ENCODE results near the gene TIMM21. TPM values are rescaled to one million over a fixed set of nuclear protein-coding genes. Genes with fewer than 3 reads are reported as not detected.

TIMM21 gene
- total and polyA plus RNA-seq, 2 of the 13 experiments (the other 11 are each of a cell fraction or from before 2014, with no cell fraction given) = 29.6 to 62.3 TPM

DNA sequence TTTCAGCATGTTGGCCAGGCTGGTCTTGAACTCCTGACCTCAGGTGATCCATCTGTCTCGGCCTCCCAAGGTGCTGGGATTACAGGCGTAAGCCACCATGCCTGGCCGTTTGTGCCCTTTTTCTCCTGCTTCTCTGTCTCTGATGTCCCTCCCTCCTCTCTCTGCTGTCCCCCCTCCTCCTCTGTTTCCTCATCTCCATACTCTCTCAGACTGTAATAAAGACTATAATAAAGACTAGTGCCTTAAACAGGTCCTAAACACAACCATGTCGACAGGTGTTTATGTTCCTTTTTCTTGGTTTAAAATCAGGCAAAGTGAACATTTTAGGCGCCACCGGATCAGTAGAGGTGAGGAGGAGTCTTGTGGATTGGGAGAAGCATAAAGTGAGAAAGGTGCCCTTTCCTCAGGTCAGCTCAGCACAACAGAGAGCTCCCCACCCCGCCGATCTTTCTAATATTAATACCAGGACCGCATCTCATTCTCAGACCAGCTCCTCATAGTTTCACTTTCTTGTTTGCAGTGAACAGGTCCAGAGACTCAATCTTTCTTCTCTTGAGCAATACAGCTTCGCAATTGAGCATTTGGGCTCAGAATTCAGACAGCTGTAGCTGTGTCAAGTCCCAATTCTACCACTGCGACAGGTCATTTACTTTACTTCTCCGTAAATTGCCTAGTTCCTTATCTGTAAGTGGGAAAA, 23.7 kb downstream of the TIMM21 start:
- BruUV-seq (replicated peaks) = no TSS peak
- Histone ChIP-seq H3K9ac (ENCODE audit: insufficient read depth, low read depth, low read length) (no peak overlapping the region), H3K4me2 (ENCODE audit: low read depth, low read length) (peak overlapping the region; percentile 72), H4K20me1 (ENCODE audit: insufficient read depth, low read length) (no peaks in the 10 kb centered on the region), H3K4me1 (ENCODE audit: insufficient read depth, low read length) (peaks cover 25% of the 10 kb centered on the region), H2AFZ (ENCODE audit: low read length) (peak overlapping the region; percentile 61), H3K4me3 (replicated peaks in 1 of 3; ENCODE audit: insufficient read depth in 1 of 3, low read depth in 2 of 3, low read length in 3 of 3) (peak overlapping the region; percentile 20 to 37 (median 22); a peak in 5 of 6 replicates), H3K79me2 (ENCODE audit: insufficient read depth, low read length) (no peaks in the 10 kb centered on the region), H3K36me3 (replicated peaks in 1 of 2; ENCODE audit: control insufficient read depth in 1 of 2, insufficient read depth in 2 of 2, low read length in 2 of 2) (no peaks in the 10 kb centered on the region), H3K27me3 (ENCODE audit: control insufficient read depth in 1 of 2, insufficient read depth in 2 of 2, low read length in 2 of 2) (peaks cover 6 to 59% of the 10 kb centered on the region in 2 experiments; a peak in 4 of 5 replicates), H3K9me3 (ENCODE audit: low read length) (no peaks in the 10 kb centered on the region), H3K27ac (ENCODE audit: extremely low read length, insufficient read depth, low read length) (no peak overlapping the region)
- ATAC-seq = peak; percentile 84
- in situ Hi-C loops (cut with HindIII; ENCODE audit: extremely low pct_ligation_motif_present, low pct_unique_long_range_greater_than_20kb) (no loop called here), intact Hi-C loops (cut with micrococcal nuclease; ENCODE audit: unreplicated experiment) (no loop called here)
- TF ChIP-seq CEBPB (IDR thresholded peaks at IDR 0.05; ENCODE audit: borderline replicate concordance, low read depth, low read length) (peak; percentile 61; the same call in 1 of the 2 replicates), KDM6A (CRISPR knock-in tag; IDR thresholded peaks at IDR 0.05; ENCODE audit: low read depth) (no peak)
- POLR2A ChIA-PET = interaction anchor here (1.1 kb wide), 1 partner anchor 23 kb away, joined by 3 read pairs; no protein-coding TSS in a partner anchor
- no peak for DNase-seq (ENCODE audit: low spot score)
- WGBS (ENCODE audit: low lambda C conversion rate) = 5% methylated on average over 12 of the region's 12 CpGs
- FAIRE-seq = no peak
- CTCF ChIA-PET (ENCODE audit: low intra/inter-chr PET ratio, low total read pairs) = no interaction called here

DNA sequence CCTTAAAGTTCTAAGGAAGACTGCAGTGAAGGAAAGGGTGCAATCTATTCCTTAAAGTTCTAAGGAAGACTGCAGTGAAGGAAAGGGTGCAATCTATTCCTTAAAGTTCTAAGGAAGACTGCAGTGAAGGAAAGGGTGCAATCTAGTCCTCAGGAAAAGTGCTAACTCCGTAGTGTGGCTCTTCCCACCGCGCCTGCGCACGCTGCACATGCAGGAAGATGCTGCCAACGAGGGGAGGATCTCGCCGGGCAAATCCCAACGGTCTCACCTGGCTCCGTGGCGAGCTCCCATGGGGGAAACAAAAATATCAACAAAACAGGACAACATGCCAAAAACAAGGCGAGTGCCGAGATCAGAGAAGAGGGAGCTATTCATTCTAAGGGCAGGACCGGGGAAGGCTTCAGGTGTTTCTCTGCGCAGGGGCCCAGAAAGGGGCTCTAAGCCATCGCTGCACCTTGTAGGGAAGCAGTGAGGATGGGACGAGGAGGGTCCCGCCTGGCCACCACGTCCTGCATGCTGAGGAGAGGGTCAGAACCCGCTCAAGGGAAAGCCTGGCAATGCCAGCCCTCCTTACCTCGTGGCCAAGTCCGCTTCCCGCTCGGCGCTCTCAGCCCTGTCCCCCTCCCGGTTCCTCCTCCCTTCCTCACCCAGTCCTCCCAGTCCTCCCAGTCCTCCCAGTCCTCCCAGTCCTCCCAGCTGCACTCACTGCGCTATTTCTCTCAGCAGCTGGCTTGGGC, 24.5 kb downstream of the TIMM21 start:
- Histone ChIP-seq H3K4me2 (ENCODE audit: low read depth, low read length) (peak overlapping the region; percentile 72), H4K20me1 (ENCODE audit: insufficient read depth, low read length) (no peaks in the 10 kb centered on the region), H3K4me3 (replicated peaks in 1 of 3; ENCODE audit: insufficient read depth in 1 of 3, low read depth in 2 of 3, low read length in 3 of 3) (peak overlapping the region in 2 of 3 experiments; percentile 22 to 37; a peak in 2 of 6 replicates), H3K27ac (ENCODE audit: extremely low read length, insufficient read depth, low read length) (no peak overlapping the region), H3K27me3 (ENCODE audit: control insufficient read depth in 1 of 2, insufficient read depth in 2 of 2, low read length in 2 of 2) (peaks cover 6 to 67% of the 10 kb centered on the region in 2 experiments; a peak in 4 of 5 replicates), H3K36me3 (replicated peaks in 1 of 2; ENCODE audit: control insufficient read depth in 1 of 2, insufficient read depth in 2 of 2, low read length in 2 of 2) (no peaks in the 10 kb centered on the region), H3K9ac (ENCODE audit: insufficient read depth, low read depth, low read length) (no peak overlapping the region), H2AFZ (ENCODE audit: low read length) (no peak overlapping the region), H3K9me3 (ENCODE audit: low read length) (no peaks in the 10 kb centered on the region), H3K79me2 (ENCODE audit: insufficient read depth, low read length) (no peaks in the 10 kb centered on the region), H3K4me1 (ENCODE audit: insufficient read depth, low read length) (peaks cover 25% of the 10 kb centered on the region)
- DNase-seq (ENCODE audit: low spot score) (no peak), FAIRE-seq (no peak), ATAC-seq (peak; percentile 67)
- BruUV-seq (replicated peaks) = no TSS peak
- CTCF ChIA-PET (ENCODE audit: low intra/inter-chr PET ratio, low total read pairs) = no interaction called here
- WGBS (ENCODE audit: low lambda C conversion rate) = 27% methylated on average over 24 of the region's 27 CpGs
- TF ChIP-seq ZNF263 (CRISPR knock-in tag; IDR thresholded peaks at IDR 0.05) (peak; percentile 73), SNAI1 (CRISPR knock-in tag; IDR thresholded peaks at IDR 0.05; ENCODE audit: borderline replicate concordance) (no peak)
- in situ Hi-C loops (cut with HindIII; ENCODE audit: extremely low pct_ligation_motif_present, low pct_unique_long_range_greater_than_20kb) = no loop called here
- intact Hi-C loops (cut with micrococcal nuclease; ENCODE audit: unreplicated experiment) = no loop called here
- POLR2A ChIA-PET = interaction anchor here (1.1 kb wide), 1 partner anchor 24 kb away, joined by 3 read pairs; no protein-coding TSS in a partner anchor

Data from HepG2 (cell line).